ENCODE measurements around the gene ADCK1. TPM values are rescaled to one million over a fixed set of nuclear protein-coding genes. Genes with fewer than 3 reads are reported as not detected.
"Not testable (repeated sequence)": the region's sequence is repeated elsewhere in the genome, so short reads cannot be mapped to it uniquely, and the experiment has no call there.

Gene ADCK1
- total RNA-seq, 2 donors from 2014 or later: 7.4 to 12.1 TPM

DNA sequence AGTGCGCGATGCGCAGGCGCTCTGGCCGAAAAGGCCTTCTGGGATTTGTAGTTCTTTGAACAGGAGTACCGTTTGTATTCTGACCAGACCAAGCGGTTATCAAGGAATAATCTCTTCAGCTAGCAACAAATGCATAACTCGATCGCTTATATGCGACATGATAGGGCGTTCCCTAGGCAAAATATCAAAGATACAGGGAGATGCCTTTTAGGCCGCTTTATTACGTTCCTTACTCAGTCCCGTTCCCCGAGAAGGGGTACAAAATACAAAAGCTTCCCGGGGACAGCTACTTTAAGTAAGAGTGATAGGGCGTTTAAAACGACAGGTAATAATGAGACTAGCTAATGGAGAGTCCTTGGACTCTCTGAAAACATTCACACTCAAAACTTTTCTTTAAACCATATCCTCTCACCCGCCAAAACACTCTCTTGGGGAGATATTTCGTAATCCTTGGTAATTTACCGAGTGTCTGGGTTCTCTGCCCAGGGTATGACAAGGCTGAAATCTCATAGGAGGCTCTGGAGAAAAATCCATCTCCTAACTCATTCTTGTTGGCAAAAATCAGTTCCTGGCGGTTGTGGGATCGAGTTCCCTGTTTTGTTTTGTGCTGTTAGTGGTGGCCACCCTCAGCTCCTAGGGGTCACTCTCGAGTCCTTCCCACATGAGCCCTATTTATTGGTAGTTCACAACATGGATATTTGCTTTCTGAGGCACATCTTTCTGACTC lies 38.5 kb upstream of the ADCK1 start:
- intact Hi-C loops (cut with DNase I): loop anchor here (5.0 kb wide), 1 partner anchor 41 kb away; the partner anchor contains the start of gene ADCK1
- Histone ChIP-seq H3K9ac (ENCODE audit: low read depth in 2 of 2, low read length in 2 of 2) (peak overlapping the region; percentile 38 to 97), H3K36me3 (no peaks in the 10 kb centered on the region), H3K9me3 (no peaks in the 10 kb centered on the region), H3K27me3 (no peaks in the 10 kb centered on the region), H3K27ac (peak overlapping the region; percentile 87), H3K4me3 (peak overlapping the region; percentile 97), H3K4me1 (peaks cover 13% of the 10 kb centered on the region)
- TF ChIP-seq, protein P1, sequence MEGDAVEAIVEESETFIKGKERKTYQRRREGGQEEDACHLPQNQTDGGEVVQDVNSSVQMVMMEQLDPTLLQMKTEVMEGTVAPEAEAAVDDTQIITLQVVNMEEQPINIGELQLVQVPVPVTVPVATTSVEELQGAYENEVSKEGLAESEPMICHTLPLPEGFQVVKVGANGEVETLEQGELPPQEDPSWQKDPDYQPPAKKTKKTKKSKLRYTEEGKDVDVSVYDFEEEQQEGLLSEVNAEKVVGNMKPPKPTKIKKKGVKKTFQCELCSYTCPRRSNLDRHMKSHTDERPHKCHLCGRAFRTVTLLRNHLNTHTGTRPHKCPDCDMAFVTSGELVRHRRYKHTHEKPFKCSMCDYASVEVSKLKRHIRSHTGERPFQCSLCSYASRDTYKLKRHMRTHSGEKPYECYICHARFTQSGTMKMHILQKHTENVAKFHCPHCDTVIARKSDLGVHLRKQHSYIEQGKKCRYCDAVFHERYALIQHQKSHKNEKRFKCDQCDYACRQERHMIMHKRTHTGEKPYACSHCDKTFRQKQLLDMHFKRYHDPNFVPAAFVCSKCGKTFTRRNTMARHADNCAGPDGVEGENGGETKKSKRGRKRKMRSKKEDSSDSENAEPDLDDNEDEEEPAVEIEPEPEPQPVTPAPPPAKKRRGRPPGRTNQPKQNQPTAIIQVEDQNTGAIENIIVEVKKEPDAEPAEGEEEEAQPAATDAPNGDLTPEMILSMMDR (IDR thresholded peaks at IDR 0.05): no peak
- DNase-seq: peak; percentile 38

DNA sequence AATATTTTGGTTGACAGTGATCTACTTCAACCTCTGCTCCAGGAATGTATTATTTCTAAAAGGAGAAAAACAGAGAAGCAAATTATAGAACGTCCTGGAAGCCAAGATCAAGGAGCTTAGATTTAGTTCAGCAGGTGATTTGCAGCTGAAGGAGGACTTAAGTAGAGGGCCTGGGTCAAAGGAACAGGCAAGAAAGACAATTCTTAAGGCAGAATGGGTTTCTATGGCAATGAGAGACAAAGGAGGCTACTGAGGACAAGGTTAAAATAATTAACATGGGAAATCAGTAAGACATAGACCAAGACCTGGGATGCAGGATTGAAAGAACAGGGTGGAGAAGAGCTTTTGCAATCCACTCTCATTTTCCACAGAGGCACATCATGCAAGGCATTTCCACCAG lies 36.6 kb upstream of the ADCK1 start:
- no peak for DNase-seq
- Histone ChIP-seq H3K27ac (no peak overlapping the region), H3K36me3 (no peaks in the 10 kb centered on the region), H3K9me3 (no peaks in the 10 kb centered on the region), H3K27me3 (no peaks in the 10 kb centered on the region), H3K4me3 (no peak overlapping the region), H3K4me1 (peaks cover 13% of the 10 kb centered on the region), H3K9ac (ENCODE audit: low read depth in 2 of 2, low read length in 2 of 2) (no peak overlapping the region)
- TF ChIP-seq, protein P1 (IDR thresholded peaks at IDR 0.05): no peak
- intact Hi-C loops (cut with DNase I): loop anchor here (5.0 kb wide), 1 partner anchor 39 kb away; the partner anchor contains the start of gene ADCK1

GRCh38 chr14:77763978-77764377 lies 35.9 kb upstream of the ADCK1 start:
- intact Hi-C loops (cut with DNase I): loop anchor here (5.0 kb wide), 1 partner anchor 38 kb away; the partner anchor contains the start of gene ADCK1
- peaks cover 13% of the 10 kb centered on the region for H3K4me1 ChIP-seq
- no peaks in the 10 kb centered on the region for H3K9me3 ChIP-seq
- DNase-seq: no peak
- TF ChIP-seq, protein P1 (IDR thresholded peaks at IDR 0.05): no peak
- no peaks in the 10 kb centered on the region for H3K36me3 ChIP-seq
- no peak overlapping the region for H3K4me3 ChIP-seq
- no peak overlapping the region for H3K9ac ChIP-seq (ENCODE audit: low read depth in 2 of 2, low read length in 2 of 2)
- no peaks in the 10 kb centered on the region for H3K27me3 ChIP-seq
- H3K27ac ChIP-seq: no peak overlapping the region

- H3K4me3 ChIP-seq; DNase-seq; H3K36me3 ChIP-seq; intact Hi-C loops (cut with DNase I); H3K27me3 ChIP-seq; H3K4me1 ChIP-seq; H3K9me3 ChIP-seq; H3K27ac ChIP-seq; H3K9ac ChIP-seq (ENCODE audit: low read depth in 2 of 2, low read length in 2 of 2): not testable (repeated sequence)
Observed at GRCh38 chr14:77768442-77769069, 31.4 kb upstream of the ADCK1 start.

DNA sequence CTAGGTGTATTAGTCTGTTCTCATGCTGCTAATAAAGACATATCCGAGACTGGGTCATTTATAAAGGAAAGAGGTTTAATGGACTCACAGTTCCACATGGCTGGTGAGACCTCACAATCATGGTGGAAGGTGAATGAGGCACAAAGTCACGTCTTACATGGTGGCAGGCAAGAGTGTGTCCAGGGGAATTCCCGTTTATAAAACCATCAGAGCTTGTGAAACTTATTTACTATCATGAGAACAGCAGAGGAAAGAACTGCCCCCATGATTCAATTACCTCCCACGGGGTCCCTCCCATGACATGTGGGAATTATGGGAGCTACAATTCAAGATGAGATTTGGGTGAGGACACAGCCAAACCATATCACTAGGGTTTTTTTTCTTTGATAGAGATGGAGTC lies 25.9 kb upstream of the ADCK1 start:
- intact Hi-C loops (cut with DNase I); H3K4me3 ChIP-seq; H3K9ac ChIP-seq (ENCODE audit: low read depth in 2 of 2, low read length in 2 of 2); H3K4me1 ChIP-seq; H3K36me3 ChIP-seq; H3K9me3 ChIP-seq; DNase-seq; H3K27me3 ChIP-seq; H3K27ac ChIP-seq: not testable (repeated sequence)

DNA sequence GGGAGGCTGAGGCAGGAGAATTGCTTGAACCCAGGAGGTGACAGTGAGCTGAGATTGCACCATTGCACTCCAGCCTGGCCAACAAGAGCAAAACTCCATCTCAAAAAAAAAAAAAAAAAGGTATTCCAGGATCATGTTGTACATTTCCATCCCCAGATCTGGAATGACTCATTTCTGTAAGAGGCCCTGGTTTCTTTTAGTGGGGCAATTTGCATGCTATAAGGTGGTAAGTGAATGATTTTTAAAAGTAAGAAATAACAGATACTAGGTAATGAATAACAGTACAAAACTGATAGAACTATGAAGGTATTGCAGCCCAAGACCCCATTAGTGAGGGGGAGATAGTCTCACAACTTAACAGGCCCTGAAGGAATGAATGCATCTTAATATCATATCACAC lies 17.7 kb upstream of the ADCK1 start:
- H3K27me3 ChIP-seq: no peaks in the 10 kb centered on the region
- H3K9me3 ChIP-seq: no peaks in the 10 kb centered on the region
- H3K4me3 ChIP-seq: no peak overlapping the region
- H3K4me1 ChIP-seq: no peaks in the 10 kb centered on the region
- H3K9ac ChIP-seq (ENCODE audit: low read depth in 2 of 2, low read length in 2 of 2): no peak overlapping the region
- DNase-seq: no peak
- no peak overlapping the region for H3K27ac ChIP-seq
- H3K36me3 ChIP-seq: no peaks in the 10 kb centered on the region
- intact Hi-C loops (cut with DNase I): no loop called here
- TF ChIP-seq, protein P1 (IDR thresholded peaks at IDR 0.05): no peak
